NCI-H146 (cell line): ENCODE measurements around the gene PDS5B.

Source experiments
- DNase-seq: peaks from one replicate; lab custom pipeline; 2025; lab: John Stamatoyannopoulos, UW

Gene PDS5B

DNA sequence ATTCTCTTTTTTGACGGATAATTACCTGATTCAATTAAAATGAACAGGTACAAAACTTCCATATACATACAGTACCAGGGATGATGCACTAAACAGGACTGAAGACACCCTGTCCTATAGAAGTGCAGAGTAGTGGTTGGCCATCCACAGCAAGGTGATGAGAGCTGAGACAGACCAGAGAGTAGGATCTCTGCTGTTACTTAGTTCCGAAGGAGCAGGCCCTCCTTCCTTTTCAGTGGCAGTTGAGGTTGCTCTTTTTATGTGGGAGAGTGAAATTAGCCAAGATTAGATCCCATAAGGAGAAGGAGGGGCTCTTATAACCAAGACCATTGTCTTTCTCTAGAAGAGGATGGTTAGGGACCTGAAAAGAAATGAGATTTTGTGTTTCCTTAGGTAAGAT is 4.0 kb downstream of the PDS5B start:
- DNase-seq, result no peak

DNA sequence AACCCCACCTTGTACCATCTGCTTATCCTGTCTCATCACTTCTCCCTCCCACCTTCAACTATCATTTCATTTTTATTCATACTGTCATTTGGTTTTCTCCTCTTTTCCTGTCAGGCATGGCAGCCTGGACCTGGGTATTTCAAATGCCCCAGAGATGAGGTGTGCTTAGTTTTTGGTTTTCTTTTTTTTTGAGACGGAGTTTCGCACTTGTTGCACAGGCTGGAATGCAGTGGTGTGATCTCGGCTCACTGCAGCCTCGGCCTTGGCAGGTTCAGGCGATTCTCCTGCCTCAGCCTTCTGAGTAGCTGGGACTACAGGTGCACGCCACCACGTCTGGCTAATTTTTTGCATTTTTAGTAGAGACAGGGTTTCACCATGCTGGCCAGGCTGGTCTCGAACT is 5.8 kb downstream of the PDS5B start:
- DNase-seq, result no peak

GRCh38 chr13:32594157-32594738 is 8.0 kb downstream of the PDS5B start:
- DNase-seq, result no peak

DNA sequence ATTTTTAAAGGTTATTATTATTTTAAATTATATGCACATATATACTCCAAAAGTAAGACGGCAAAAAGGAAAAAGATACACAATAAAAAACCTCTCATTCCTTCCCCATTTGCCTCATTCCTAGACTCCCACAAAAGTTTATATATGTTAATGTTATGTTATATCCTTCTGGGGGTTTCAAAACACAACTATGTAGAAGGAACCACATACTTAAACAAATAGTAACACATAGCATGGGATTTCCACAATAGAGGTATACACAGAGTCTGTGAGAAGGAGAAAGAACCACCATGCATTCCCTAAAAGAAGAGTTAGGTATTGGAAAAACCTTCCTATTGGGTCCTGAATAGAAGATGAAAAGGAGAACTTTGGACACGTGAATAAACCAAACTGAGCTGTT is 9.1 kb downstream of the PDS5B start:
- DNase-seq, result no peak

- DNase-seq, result no peak
Observed at GRCh38 chr13:32600890-32601289, 14.6 kb downstream of the PDS5B start.

GRCh38 chr13:32609428-32609827 is 23.2 kb downstream of the PDS5B start:
- DNase-seq, result no peak

GRCh38 chr13:32610538-32610937 is 24.3 kb downstream of the PDS5B start:
- no peak for DNase-seq

DNA sequence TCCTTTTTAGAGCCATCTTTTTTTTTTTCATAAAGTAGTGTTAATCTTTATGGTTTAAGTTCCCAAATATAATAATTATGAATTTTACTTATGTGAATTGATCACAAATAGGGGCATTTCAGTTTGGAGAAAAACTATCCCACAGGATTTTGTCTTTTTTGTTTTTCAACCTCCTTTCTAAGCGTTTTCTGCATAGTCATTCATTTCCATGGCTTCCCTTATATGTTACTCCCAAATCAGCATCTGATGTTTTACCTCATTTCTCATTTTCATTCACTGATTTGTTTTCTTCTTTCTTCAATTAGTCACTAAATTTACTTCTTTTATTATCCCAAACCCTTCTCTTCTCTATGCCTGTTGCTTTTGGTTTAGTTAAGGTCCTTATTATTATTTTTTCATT is 24.7 kb downstream of the PDS5B start:
- DNase-seq, result no peak

DNA sequence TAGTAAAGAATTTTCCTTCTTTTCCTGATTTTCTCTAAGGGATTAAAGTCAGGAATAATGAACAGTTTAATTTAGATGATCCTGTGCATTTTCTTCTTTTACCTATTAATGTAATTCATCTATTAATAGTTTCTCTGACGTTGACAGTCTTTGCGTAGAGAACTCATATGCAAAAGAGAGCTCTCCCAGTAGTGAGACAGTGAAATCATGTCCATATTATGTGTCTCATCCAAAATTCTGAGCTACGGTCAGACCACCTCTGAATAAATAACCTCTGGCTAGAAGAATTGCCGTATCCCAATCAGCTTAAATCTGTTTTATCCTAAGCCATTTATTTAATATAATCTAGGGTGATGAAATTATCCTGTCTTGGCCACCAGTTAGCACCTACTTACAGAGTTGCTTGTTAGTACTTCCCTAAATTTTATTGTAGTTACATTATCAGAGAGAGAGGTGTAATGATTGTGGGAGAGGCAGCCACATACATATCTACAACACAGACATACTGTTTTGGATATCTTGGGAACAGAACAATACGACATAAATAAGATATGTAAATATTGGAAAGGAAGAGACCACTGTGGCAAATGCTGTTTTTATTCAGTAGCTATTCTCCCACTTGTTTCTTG is 30.7 kb downstream of the PDS5B start:
- DNase-seq, result no peak

DNA sequence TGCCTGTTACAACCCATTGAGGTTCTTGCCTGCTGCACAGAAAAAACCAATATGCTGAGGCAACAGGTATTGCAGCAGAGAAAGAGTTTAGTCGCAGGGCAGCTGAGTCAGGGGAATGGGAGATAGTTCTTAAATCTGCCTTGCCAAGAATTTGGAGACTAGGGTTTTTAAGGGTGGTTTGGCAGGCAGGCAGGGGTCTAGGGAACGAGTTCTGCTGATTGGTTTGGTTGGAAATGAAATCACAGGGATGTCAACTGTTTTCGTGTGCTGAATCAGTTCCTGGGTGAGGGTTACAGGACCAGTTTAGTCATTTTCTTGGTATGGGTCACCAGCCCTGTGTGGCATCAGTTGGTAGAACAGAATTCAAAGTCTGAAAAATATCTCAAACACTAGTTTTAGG is 36.6 kb downstream of the PDS5B start:
- DNase-seq, result no peak

DNA sequence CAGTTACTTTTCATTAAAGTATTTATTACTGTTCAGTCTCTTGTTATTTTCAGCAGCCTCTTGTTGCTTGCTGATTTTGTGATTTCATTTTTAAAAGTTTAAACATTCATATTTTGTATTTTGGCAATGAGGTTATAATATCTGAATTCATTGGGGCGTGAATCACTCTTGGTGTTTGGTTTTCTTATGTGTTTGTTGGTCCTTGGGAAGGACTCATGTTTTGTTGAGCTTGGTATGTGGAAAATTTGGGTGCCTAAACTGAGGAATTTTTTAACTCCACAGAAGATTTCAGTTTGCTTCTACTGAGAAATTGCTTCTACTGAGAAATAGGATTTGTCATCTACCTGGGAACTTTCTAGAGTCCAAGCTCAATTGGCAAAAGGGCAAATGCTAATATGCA is 38.2 kb downstream of the PDS5B start:
- DNase-seq, result no peak

DNA sequence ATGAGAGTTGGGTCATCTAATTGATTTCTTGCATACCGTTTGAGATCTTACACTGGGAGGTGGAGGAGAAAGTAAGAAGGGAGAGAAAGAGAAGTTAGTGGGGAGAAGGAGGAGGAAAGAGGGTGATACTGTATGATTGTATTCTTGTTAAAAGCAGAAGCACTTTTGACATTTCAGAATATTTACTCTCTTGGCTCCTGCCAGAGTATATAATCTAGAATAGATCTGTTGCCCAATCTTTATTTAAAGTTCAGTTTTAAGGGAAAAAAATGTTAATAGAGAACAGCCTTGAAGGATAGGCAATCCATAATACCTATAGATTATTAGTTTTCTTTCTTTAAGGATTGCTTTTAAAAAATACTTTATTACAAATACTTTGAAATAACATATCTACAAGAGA is 41.5 kb downstream of the PDS5B start:
- DNase-seq, result no peak

- no peak for DNase-seq
Observed at GRCh38 chr13:32629313-32629712, 43.1 kb downstream of the PDS5B start.

GRCh38 chr13:32629866-32630265 is 43.6 kb downstream of the PDS5B start:
- DNase-seq, result no peak

- DNase-seq, result no peak
Observed at GRCh38 chr13:32632343-32632909, 46.2 kb downstream of the PDS5B start.

DNA sequence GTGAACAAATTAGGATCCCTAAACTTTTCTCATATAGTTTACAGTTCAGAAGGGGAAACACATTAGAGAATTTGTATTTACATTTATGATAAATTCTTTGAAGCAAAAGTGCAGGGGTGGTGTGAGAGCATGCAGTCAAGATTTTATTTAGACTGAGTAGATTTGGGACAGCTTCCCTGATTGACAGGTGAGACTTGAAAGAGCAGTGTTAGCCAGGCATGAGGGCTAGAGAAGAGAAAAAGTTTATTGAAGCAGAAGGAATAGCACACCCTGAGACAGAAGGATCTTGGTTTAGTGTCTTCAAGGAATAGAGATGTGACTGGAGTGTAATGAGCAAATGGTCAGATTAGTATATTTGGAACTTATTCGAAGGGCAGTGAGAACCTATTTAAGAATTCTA is 50.5 kb downstream of the PDS5B start:
- DNase-seq, result no peak

- no peak for DNase-seq
Observed at GRCh38 chr13:32638739-32639138, 52.5 kb downstream of the PDS5B start.

DNA sequence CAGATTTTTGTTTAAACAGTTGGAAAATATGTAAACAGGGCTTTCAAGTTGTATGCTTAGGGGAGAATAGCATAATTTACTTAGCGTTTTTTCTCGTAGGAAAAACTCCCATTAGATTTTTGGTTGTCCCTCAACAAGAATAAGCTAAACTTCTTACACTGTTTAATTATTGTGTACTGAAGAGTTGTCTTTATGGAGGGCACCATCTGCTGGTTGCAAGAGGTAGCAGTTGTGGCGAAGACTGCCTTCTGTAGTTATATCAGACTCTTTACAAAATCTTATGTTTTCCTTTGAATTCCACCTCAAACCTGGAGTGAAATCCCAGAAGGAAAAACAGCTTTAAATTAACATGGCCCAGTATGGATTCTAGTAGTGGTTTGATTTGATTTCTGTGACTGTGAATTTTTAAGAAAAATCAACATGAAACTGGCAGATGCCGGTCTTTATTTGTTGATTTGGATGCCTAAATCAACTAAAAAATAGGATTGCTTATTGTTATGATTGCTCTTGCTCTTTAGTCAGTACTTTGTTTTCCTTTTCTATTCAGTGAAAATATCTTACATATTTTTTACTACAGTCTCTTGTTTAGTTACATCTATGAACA is 53.4 kb downstream of the PDS5B start:
- peak; percentile 55 for DNase-seq

GRCh38 chr13:32642316-32642715 is 56.1 kb downstream of the PDS5B start:
- no peak for DNase-seq

DNA sequence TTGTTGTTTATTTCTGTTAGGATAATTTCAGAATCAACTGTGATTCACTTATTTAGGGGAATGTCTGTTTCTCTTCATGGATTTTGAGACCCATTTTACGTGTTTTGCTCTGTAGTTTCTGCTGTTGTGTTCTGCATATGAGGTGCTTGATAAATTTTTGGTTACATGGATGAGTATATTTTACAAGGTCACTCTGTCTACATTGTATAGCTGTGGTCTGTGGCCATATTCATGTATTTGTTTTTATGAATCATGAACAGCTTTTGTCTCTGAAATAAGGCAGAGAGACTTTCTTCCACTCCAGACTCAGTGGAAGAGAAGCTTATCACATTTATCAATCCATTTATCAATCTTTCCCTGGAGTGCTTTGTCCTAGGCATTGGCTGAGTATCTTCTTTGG is 56.6 kb downstream of the PDS5B start:
- DNase-seq, result no peak

- no peak for DNase-seq
Observed at GRCh38 chr13:32645854-32646253, 59.6 kb downstream of the PDS5B start.

DNA sequence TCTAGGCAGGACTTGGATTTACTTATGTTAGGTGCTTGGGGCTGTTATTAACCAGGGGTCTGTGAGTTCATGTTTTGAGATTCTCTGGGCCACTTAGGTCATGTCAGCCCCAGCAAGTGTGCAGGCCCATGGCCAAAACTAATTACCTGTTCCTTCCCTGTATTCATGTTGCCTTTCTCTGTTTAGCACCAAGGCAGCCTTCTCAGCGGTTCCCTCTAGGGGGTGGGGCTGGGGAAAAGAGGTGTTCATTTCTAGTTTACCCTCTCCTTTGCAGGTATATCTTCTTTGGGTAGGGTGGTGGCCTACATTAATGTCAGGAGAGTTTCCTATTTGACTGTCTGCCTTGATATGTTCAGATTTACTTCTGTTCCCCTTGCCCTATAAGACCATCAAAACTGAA is 61.7 kb downstream of the PDS5B start:
- DNase-seq, result no peak

- DNase-seq, result peak; percentile 69
Observed at GRCh38 chr13:32650705-32651311, 64.6 kb downstream of the PDS5B start.
